Activated naive CD4-positive, alpha-beta T cell treated with anti-CD3 and anti-CD28 coated beads, Interleukin-2, amount 50 U/mL, for 72 hours (primary cell): ENCODE data around the gene S100A1. TPM values are rescaled to one million over a fixed set of nuclear protein-coding genes. Genes with fewer than 3 reads are reported as not detected.
A peak's percentile ranks its signal among the peaks of the same experiment; 100 is the strongest.

Experiments used
- ATAC-seq, 2 donors: fragments of 150-1000 bp; cut with Tn5 transposase; 2 replicates each; pipeline ENCODE4 v1.10.0; 2021; ENCODE audit warnings: mild to moderate bottlenecking in 2 of 2, moderate library complexity in 2 of 2
- DNase-seq, 2 donors: peaks; one replicate each; pipeline ENCODE4 v3.0.0; 2021 to 2022; ENCODE audit warnings: low spot score in 2 of 2
- H3K27ac Mint-ChIP-seq, 2 donors: one replicate each; pipeline ENCODE4 v1.8.0; 2022; ENCODE audit warnings: mild to moderate bottlenecking in 2 of 2, mixed read lengths in 2 of 2
- H3K36me3 Mint-ChIP-seq, 2 donors: one replicate each; pipeline ENCODE4 v1.8.0; 2022; ENCODE audit warnings: mixed read lengths in 2 of 2
- H3K9me3 Mint-ChIP-seq, 2 donors: one replicate each; pipeline ENCODE4 v1.8.0; 2022; ENCODE audit warnings: mixed read lengths in 2 of 2
- total RNA-seq, 2 donors: library from RNA; stranded (reverse); gene quantifications; one replicate each; pipeline ENCODE4 v1.2.3, GENCODE V29; 2022

S100A1 gene
- total RNA-seq, 2 donors from 2014 or later = not detected

DNA sequence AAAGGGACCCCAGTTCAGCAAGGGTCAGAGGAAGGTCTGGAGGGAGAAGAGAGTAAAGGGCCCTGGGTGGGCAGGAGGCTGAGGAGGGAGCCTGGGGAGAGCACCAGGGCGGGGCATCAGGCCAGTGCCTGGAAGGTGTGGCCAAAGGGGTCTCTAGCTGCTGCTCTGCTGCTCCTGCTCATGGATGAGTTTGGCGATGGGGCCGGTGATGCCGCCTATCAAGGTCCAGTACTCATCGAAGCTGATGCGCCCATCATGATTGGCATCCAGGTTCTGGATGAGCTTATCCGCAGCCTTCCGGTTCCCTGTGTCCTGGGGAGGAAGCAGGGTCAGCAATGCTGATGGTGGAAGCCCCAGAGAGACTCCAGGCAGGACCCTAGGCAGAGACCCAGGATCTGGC is 20.9 kb upstream of the S100A1 start:
- Mint-ChIP-seq H3K36me3 (no peaks in the 10 kb centered on the region), H3K9me3 (no peaks in the 10 kb centered on the region), H3K27ac (no peak overlapping the region)
- DNase-seq (no peak), ATAC-seq (no peak)

DNA sequence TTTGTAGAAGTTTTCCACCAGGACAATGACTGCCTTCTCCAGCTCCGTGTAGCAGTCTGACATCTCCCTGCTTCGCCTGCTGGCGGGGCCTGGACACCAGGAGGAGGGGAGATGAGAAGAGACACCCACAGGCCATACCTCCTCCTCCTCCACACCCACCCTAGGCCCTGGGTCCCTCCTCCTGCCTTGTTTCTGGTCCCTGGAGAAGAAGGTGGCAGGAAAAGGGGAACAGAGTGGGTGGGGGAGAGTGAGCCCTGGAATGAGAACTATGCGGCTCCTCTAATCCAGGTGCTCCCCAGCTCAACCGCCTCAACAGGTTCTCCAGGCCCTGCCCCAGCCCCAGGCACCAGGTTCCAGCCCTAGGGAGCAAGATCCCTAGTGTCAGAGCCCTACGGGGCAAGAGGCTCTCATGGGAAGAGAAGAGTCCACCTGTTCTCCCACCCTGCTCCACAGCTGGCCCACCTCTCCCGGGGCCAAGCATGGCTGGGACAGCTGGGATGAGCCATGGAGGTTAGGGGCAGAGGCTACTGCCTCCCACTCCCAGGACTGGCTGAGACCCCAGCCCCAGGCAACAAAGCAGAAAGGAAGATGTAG is 20.0 kb upstream of the S100A1 start:
- no peaks in the 10 kb centered on the region for H3K9me3 Mint-ChIP-seq
- ATAC-seq (no peak), DNase-seq (no peak)
- H3K27ac Mint-ChIP-seq = peak overlapping the region in 1 of 2 donors; percentile 36
- no peaks in the 10 kb centered on the region for H3K36me3 Mint-ChIP-seq

DNA sequence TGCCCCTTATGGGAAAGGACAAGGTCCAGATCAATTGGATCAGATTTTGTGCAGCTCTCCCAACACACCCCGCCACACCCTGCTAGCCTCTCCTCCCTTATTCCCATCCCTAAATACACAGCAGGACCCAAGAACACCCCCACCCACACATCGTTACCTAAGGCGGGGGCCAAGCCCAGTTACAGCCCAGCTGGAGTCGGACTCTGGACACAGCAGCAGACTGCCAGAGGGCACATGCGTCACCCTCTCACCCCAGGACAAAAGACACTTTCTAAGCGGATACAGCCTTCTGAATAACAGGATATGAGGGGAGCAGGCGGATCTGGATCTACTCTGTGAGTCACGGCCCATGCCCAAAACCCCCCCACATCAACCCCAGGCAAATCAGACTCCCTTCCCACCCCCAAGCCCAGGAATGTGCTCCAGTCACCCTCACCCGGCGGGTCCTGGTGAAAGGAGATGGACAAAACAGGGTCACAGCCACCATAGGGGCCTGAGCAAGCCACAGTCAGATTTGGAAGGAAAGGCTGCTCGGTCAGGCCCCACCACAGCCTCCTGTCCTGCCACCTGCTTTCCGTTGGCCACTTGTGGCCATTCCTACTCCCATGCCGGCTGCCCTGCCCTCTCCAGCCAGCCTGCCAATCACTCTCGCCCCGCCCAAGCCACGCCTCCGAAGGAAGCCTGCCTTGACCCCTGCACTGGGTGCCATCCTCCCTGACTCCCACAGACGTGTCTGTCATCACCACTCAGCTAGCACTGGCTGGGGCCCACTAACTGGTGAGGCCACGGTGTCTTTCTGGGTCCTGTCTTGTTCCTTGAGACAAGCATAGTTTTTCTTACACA is 19.3 kb upstream of the S100A1 start:
- ATAC-seq (no peak), DNase-seq (no peak)
- Mint-ChIP-seq H3K9me3 (no peaks in the 10 kb centered on the region), H3K27ac (peak overlapping the region; percentile 36 to 45), H3K36me3 (no peaks in the 10 kb centered on the region)

DNA sequence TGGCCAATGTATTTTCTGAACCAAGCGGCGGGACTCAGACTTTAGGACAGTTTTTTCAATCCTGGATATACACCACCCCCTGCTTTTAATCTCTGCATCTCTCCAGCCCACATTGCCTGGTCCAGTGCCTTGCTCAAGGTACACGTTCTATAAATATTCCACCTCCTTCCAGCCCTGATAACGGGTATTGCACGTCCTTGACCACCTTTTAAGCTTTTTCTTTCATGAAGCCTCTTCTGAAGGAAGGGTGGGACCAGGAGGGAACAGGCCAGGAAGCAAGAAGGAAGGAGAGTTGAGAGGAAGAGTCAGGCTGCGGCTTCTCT is 18.7 kb upstream of the S100A1 start:
- no peaks in the 10 kb centered on the region for H3K9me3 Mint-ChIP-seq
- peak overlapping the region; percentile 36 to 45 for H3K27ac Mint-ChIP-seq
- DNase-seq (no peak), ATAC-seq (no peak)
- H3K36me3 Mint-ChIP-seq = no peaks in the 10 kb centered on the region

DNA sequence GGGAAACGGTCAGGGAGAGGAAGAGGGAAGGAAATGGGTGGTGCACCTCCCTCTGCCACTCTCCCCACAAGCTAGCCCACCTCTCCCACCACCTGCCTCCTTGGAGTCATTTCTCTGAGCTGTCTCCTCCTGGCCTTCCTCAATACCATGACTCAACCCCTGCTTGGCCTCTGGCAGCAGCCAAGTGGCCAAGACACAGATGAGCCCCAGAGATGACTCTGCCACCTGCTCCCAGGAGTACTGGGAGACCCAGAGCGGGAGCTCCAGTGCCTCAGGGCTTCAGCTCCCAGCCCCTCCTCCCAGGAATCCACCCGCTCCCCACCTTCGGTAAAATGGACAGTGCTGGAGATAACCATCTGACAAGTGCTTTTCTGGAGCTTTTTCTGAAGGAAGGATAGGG is 17.9 kb upstream of the S100A1 start:
- Mint-ChIP-seq H3K36me3 (no peaks in the 10 kb centered on the region), H3K27ac (peak overlapping the region in 1 of 2 donors; percentile 77), H3K9me3 (no peaks in the 10 kb centered on the region)
- DNase-seq = no peak
- no peak for ATAC-seq

DNA sequence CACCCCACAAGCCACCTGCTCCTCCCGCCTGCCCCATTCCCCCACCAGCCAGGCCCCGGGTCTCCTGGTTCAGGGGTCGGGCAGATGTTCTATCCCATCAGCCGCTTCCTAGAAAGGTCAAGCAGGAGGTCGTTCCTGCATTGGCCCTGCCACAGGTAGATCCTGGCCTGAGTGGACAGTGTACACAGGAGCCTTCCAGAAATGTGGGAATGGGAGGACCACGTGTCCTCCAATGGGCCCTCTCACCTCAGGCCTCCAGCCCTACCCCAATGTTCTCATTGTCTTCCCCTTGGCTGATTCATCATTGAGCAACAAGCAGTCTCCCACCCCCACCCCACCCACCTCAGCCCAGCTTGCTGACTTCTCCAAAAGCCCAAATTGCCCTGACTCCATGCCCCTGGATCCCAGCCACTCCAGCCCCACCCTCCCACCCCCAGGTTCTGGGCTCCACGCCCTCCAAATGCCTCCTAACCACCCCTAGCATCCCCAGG is 17.4 kb upstream of the S100A1 start:
- H3K9me3 Mint-ChIP-seq = no peaks in the 10 kb centered on the region
- no peak overlapping the region for H3K27ac Mint-ChIP-seq
- DNase-seq (no peak), ATAC-seq (no peak)
- H3K36me3 Mint-ChIP-seq = no peaks in the 10 kb centered on the region

DNA sequence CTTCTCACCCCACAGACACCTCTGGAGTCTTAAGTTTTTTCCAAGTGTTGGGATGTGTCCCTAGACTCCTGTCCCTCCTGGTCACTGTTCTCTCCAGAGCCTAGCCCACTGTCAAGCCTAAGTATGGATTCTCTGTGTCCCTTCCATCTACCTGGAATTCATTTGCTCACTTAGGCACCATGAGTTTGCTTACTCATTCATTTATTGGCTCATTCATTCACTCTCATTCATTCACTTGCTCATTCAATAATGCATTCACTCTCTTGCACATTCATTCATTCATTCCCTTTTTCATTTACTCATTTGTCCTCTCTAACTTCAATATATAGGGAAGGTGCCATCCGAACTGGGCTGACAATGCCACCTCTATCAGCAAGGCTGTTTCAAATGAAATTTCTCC is 16.9 kb upstream of the S100A1 start:
- H3K9me3 Mint-ChIP-seq = no peaks in the 10 kb centered on the region
- ATAC-seq = no peak
- H3K27ac Mint-ChIP-seq = no peak overlapping the region
- no peaks in the 10 kb centered on the region for H3K36me3 Mint-ChIP-seq
- DNase-seq = no peak

DNA sequence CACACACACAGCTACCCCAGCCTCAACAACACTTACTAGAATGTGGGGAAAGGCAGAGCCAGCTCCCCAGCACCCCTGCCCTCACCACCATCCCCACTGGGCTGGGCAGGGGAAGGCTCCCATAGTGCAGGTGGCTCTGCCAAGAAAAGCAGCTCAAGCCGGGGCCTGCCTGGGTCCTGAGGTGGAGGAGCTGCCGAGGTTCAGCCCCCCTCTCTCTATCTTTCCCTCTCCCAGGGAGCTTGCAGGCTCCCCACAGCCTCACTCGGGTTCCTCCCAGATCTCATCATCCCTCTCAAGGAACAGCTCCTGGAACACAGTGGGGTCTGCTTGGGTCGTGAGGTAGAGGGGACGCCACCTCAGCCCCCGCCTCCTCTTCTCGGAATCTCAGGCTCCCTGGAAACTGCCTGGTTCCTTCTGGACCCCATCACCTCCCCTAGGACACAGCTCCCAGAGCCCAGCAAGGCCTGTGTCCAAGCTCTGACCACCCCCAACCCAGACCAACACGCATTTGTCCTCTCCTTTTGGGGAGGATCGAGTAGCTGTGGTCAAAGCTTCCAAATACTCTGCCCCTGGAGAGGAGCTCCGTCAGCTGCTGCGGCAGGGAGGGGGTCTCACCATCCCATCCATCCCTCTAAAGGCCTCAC is 16.0 kb upstream of the S100A1 start:
- no peaks in the 10 kb centered on the region for H3K9me3 Mint-ChIP-seq

DNA sequence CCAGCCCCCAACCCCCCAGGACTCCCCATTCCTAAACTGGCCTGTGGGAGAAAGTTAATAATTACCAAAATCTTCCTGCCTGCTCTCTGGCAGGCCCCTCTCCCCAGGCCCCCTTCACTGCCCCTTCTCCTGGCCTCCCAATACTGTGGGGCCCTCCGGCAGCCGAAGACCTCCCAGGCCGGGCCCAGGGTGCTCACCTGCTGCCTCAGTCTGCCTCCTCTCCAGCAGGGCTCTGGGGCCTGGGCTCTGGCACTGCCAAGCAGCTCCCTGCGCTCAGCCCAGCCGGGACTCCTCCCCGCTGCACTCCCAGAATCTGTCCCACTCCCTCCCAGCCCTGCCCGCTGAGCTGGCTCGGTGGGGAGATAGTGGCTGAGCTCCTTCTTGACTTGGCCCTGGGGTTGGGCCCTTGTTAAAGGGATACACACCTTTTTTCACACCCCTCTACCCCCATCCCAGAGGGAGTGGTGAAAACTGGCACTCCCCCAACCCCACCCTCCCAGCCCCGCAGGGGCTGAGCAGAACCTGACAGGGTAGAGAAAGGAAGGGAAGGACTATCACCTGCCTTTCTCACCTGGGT is 15.4 kb upstream of the S100A1 start, which contains the start of gene S100A16:
TSS of gene S100A16 (minus strand) at position 383 of the 577 bp plus-strand sequence. CDS start 4,986 bp downstream, outside the sequence.
- no peak for ATAC-seq
- Mint-ChIP-seq H3K9me3 (no peaks in the 10 kb centered on the region), H3K36me3 (no peaks in the 10 kb centered on the region), H3K27ac (peak within 1 kb of the TSS; percentile 12 to 37)
- no peak for DNase-seq

More for the DNA sequence above, 16.0 kb upstream of the S100A1 start:
- no peak for ATAC-seq
- Mint-ChIP-seq H3K36me3 (no peaks in the 10 kb centered on the region), H3K27ac (peak overlapping the region; percentile 12 to 37)
- DNase-seq = no peak

DNA sequence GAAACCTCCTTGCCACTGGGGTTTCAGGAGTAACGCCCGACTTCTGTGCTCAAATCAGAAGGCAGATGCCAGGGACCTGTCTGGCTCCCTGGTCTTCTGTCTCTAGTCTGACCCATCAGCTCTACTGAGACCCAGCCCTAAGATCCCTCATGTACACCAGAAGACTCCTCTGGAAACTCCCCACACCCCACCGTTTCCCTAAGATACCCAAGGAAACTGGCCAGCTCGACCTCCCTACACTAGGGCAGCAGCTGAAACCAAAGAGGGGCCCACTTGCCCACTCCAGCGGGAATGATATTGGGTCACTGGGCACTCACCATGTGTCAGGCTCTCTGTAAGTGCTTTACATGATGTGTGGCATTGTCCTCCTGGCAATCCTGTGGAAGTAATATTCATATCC is 14.8 kb upstream of the S100A1 start:
- Mint-ChIP-seq H3K9me3 (no peaks in the 10 kb centered on the region), H3K36me3 (no peaks in the 10 kb centered on the region), H3K27ac (no peak overlapping the region)
- ATAC-seq (no peak), DNase-seq (no peak)

DNA sequence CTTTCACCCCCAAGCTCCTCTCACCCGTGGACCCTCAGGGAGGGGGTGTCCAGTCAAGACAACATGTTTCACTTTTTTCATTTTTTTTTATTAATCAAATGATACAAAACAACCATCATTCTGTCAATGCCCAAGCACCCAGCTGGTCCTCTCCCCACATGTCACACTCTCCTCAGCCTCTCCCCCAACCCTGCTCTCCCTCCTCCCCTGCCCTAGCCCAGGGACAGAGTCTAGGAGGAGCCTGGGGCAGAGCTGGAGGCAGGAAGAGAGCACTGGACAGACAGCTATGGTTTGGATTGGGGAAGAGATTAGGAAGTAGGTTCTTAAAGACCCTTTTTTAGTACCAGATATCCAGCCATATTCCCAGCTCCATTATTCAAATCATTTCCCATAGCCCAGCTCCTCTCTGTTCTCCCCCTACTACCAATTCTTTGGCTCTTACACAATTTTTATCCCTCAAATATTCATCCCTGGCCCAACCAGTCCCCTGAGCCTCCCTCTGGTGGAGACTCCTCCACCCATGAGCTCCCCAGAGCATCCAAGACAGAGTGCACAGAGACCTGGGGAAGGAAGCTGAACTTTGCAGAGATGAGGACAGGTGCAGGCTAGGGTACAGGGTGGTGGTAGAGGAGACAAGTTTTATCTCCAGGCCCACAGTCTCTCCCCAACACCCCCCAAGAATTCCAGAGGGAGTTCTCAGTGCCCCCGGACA is 13.9 kb upstream of the S100A1 start:
- Mint-ChIP-seq H3K9me3 (no peaks in the 10 kb centered on the region), H3K27ac (peak overlapping the region in 1 of 2 donors; percentile 6), H3K36me3 (no peaks in the 10 kb centered on the region)
- ATAC-seq = no peak
- no peak for DNase-seq

DNA sequence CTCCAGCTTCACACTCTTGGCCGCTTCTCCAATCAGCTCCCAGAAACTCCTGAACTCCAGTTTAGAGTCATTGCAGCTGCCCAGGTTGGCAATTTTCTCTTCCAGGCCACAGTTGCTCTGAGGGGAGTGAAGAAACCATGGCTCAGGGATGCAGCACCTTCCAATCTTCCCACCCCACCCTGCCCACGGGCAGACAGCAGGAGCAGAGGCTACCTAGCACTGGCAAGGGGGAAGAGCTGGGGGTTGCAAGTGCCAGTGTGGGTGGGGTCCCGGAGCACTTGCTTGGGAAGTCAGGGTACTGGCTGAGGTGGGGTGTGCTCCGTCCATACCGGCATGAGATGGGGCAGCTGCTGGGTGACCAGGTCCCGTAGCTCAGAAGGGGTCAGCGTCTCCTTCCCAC is 13.3 kb upstream of the S100A1 start:
- Mint-ChIP-seq H3K9me3 (no peaks in the 10 kb centered on the region), H3K36me3 (no peaks in the 10 kb centered on the region), H3K27ac (no peak overlapping the region)
- ATAC-seq = no peak
- no peak for DNase-seq

DNA sequence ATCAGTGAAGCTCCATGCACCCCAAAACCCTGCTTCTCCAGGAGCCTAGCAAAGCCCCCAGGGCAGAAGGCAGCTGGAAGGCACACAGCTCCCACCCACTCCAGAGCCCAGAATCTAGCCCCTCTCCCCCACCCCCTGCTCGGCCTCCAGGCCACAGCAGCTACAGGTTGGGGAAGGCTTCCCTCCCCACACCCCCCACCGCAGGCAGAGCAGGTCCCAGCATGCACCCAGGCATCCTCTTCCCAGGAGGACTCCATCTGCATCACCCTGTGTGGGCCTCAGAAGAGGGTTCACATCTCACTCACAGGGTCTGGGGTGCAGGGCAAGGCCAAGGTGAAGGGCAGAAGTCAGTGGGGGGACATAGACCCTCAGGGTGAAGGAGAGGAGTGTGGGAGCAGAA is 12.8 kb upstream of the S100A1 start:
- Mint-ChIP-seq H3K36me3 (no peaks in the 10 kb centered on the region), H3K27ac (no peak overlapping the region), H3K9me3 (no peaks in the 10 kb centered on the region)
- no peak for ATAC-seq
- DNase-seq = no peak

DNA sequence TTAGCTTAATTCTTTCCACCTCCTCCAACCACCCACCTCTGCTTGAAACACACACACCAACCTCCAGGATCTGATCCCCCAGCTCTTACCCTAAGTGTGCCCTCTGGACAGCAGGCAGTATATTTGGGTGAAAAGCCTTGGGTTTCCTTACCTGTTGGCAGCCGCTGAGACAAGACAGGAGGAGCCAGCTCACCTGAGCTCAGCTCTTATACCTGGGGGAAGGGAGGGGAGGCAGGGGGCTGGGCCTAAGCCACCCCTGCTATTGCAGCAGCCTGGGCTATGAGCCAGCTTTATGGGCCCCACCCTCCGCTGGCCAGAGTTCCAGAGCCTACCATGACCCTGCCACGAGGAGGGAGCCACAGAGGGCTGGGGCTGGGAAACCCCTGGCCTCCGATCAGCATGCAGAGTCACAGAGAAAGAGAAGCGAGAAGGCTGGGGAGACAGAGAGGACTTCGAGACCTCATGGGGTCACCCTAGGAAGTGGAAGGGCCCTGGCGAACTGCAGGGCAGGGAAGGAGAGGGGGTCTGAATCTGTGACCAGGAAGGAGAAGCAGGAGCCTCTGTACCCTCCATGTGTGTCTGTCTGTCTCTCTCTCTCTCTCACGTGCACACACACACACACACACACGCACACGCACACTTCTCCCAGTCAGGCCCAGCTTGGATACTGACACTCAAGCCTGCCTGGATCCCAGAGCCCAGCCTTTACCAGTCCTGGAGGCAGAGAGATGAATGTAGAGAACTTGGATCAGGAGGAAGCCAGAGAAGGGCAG is 11.9 kb upstream of the S100A1 start, which contains the start of gene S100A14:
TSS of gene S100A14 (minus strand) at position 182 of the 773 bp plus-strand sequence. CDS start 467 bp downstream, outside the sequence.
- H3K27ac Mint-ChIP-seq = peak within 1 kb of the TSS; percentile 9 to 15
- ATAC-seq (no peak), DNase-seq (no peak)
- no peaks in the 10 kb centered on the region for H3K36me3 Mint-ChIP-seq
- H3K9me3 Mint-ChIP-seq = no peaks in the 10 kb centered on the region

DNA sequence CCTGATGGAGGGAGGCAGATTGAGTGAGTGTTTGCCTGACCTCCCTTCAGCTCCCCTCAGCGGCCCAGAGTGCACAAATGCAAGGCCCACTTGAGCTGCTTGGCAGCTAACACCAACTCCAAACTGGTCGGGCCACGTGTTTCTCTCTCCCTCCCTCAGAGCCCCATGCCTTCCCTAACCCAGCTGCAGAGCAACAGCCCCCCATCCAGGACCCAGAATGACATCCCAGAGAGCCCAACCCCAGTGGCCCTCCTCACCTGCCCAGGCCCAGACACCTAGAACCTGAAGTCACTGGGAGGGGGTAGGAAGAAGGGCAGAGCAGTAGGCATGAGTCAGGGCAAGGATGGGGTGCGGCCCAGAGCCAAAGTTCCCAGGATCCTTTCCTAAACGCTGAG is 11.3 kb upstream of the S100A1 start:
- Mint-ChIP-seq H3K27ac (peak overlapping the region in 1 of 2 donors; percentile 9), H3K9me3 (no peaks in the 10 kb centered on the region), H3K36me3 (no peaks in the 10 kb centered on the region)
- ATAC-seq (peak in 1 of 2 donors; percentile 8), DNase-seq (no peak)

DNA sequence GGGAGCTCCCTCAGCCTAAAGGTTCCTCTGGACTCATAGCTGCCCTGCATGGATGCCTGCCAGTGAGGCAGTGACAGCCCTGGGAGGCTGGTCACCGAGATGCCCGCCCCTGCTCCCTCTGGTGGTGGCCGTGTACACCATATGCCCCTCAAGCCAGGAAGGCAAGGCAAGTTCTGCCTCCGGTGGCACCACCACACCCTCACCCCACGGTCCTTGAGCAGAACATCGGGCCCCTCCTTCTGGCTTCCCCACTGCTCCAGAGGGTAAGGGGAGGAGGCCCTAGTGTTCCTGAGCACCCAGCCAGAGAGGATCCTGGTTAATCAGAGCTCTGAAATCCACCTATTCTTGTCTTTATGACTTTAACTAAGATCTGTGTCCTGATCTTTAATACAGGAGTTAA is 10.6 kb upstream of the S100A1 start:
- DNase-seq (peak in 1 of 2 donors; percentile 84), ATAC-seq (peak; percentile 90 to 98)
- Mint-ChIP-seq H3K27ac (peak overlapping the region; percentile 9 to 50), H3K36me3 (no peaks in the 10 kb centered on the region), H3K9me3 (no peaks in the 10 kb centered on the region)
